HG02981 (cell line): Measurements from ENCODE around the gene SURF4.

Experiments used
- ATAC-seq: cut with Tn5 transposase; IDR thresholded peaks from one replicate; pipeline ENCODE4 v1.9.1; 2021; ENCODE audit warnings: mild to moderate bottlenecking, moderate library complexity; ENCODE audit not compliant: unreplicated experiment

The SURF4 gene

GRCh38 chr9:133375724-133376654 is at the start of gene SURF4, which contains the start of gene STKLD1:
SURF4 (minus strand) TSS chr9:133376060; CDS start chr9:133375969, 91 bp downstream.
STKLD1 (plus strand) TSS chr9:133376366; CDS start chr9:133376474, 108 bp downstream.
- peak; percentile 90 for ATAC-seq

GRCh38 chr9:133425049-133425632 is 49.3 kb upstream of the SURF4 start:
- ATAC-seq: no peak

GRCh38 chr9:133424187-133424586 is 48.3 kb upstream of the SURF4 start:
- ATAC-seq: no peak

GRCh38 chr9:133423216-133423615 is 47.4 kb upstream of the SURF4 start:
- ATAC-seq: no peak

GRCh38 chr9:133421615-133422542 is 46.0 kb upstream of the SURF4 start, which contains the start of gene ADAMTS13:
ADAMTS13 (plus strand) TSS chr9:133422367; CDS start chr9:133422444, 77 bp downstream.
- ATAC-seq: no peak

GRCh38 chr9:133420392-133420827 is 44.5 kb upstream of the SURF4 start:
- ATAC-seq: peak; percentile 36

GRCh38 chr9:133419005-133419404 is 43.1 kb upstream of the SURF4 start:
- ATAC-seq: no peak

GRCh38 chr9:133417541-133418461 is 41.9 kb upstream of the SURF4 start, which contains the start of gene REXO4:
REXO4 (minus strand) TSS chr9:133418010; CDS start chr9:133417844, 166 bp downstream.
- peak; percentile 68 for ATAC-seq

GRCh38 chr9:133415170-133415569 is 39.3 kb upstream of the SURF4 start:
- no peak for ATAC-seq

- ATAC-seq: no peak
Measured at GRCh38 chr9:133408042-133408441, 32.2 kb upstream of the SURF4 start.

- ATAC-seq: no peak
Measured at GRCh38 chr9:133406480-133407307, 30.8 kb upstream of the SURF4 start.

- ATAC-seq: no peak
Measured at GRCh38 chr9:133405508-133406438, 29.9 kb upstream of the SURF4 start.

GRCh38 chr9:133404454-133405002 is 28.7 kb upstream of the SURF4 start:
- ATAC-seq: no peak

GRCh38 chr9:133403766-133404453 is 28.1 kb upstream of the SURF4 start:
- ATAC-seq: no peak

- no peak for ATAC-seq
Measured at GRCh38 chr9:133402689-133403088, 26.8 kb upstream of the SURF4 start.

GRCh38 chr9:133401588-133401987 is 25.7 kb upstream of the SURF4 start:
- no peak for ATAC-seq

GRCh38 chr9:133400292-133400691 is 24.4 kb upstream of the SURF4 start:
- ATAC-seq: no peak
